GM12874 (cell line): ENCODE results near the gene CHURC1.

Source experiments
- TF ChIP-seq, protein P1 (sequence below): IDR thresholded peaks from 2 replicates; pipeline ENCODE4 v1.5.1; 2011; ENCODE audit warnings: low read depth, mild to moderate bottlenecking, control low read depth, low read length, moderate library complexity; ENCODE audit not compliant: insufficient read depth

CHURC1 gene

DNA sequence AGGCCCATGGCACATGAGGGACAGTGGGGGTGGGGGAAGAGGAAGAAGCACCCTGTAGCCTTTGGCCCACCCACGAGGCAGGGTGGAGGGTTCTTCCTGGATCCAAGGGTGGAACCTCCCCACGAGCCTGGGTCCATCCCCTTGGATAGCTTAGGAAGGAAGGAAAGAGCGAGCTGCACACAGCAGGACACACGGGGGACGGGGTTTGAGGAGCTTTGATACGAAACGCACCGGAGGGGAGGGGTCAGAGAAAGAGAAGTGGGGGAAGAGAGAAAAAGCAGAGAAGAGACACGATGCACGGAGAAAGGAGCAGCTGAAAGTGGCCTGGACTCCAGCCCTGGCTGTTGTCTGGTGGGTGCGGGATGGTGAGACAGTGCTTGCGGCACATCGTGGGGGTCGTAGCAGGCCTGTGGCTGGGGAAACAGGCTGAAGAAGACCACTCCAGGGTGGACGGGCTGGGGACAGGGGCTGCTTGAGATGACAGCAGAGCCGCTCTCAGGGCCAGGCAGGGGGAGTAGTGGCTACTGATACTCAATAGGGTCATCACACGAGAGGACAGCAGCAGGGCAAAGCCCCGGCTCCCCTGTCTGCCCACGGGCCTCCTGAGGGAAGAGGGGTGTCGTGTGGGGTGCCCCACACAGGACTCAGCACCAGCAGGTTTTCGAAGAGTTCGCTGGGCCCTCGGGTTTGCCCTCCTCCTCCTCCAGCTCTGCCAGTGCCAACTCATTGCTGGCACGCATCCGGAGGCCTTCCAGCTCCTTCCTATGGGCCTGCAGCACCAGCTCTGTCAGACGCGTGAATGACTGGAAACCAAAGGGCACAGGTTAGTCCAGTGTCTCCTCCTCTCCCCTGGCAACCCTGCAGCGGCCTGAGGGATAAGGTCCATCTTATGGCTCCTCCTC, 33.7 kb downstream of the CHURC1 start:
- TF ChIP-seq, protein P1, sequence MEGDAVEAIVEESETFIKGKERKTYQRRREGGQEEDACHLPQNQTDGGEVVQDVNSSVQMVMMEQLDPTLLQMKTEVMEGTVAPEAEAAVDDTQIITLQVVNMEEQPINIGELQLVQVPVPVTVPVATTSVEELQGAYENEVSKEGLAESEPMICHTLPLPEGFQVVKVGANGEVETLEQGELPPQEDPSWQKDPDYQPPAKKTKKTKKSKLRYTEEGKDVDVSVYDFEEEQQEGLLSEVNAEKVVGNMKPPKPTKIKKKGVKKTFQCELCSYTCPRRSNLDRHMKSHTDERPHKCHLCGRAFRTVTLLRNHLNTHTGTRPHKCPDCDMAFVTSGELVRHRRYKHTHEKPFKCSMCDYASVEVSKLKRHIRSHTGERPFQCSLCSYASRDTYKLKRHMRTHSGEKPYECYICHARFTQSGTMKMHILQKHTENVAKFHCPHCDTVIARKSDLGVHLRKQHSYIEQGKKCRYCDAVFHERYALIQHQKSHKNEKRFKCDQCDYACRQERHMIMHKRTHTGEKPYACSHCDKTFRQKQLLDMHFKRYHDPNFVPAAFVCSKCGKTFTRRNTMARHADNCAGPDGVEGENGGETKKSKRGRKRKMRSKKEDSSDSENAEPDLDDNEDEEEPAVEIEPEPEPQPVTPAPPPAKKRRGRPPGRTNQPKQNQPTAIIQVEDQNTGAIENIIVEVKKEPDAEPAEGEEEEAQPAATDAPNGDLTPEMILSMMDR, result no peak

DNA sequence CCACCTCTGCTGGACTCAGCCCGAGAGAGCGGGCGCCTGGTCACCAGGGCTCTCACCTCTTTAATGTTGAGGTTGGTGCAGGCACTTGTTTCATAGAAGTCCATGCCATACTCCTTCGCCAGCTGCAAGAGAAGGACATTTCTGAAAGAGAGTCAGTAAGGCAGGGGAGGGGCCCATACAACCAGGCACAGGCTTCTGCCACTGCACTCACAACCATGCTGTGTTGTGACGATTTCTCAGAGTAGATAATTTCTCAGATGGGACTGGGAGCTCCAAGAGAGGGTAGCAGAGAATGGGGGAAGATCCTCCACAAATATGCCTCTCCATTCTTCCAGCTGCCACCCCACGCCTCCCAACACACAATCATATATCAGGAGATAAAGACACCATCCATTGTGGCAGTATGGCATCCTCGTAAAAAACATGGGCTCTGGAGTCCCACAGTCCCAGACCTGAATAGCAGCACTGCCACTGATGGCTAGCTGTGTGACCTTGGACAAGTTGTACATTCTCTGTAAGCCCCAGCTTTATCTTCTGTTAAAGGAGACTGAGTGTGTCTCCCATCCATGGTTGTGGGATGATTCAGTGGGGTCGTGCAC, 34.5 kb downstream of the CHURC1 start:
- TF ChIP-seq, protein P1, result no peak

DNA sequence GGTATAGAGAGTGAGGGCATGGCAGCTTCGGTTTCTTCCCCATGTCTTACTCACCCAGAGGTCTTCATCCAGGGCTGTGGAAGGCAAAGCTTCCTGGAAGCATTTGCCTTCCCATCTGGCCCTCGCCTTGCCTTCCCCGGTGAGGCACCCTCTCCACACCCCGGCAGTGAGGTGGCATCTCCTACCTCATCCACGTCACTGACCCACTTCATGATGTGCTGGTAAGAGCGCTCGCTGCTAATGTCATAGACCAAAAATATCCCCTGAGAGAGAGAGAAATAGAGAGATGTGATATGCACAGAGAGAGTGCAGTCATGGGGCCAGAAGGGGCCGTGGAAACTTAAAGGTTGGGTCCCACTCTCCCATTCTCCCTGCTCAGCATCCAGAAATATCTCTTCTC, 36.6 kb downstream of the CHURC1 start:
- TF ChIP-seq, protein P1, result no peak

DNA sequence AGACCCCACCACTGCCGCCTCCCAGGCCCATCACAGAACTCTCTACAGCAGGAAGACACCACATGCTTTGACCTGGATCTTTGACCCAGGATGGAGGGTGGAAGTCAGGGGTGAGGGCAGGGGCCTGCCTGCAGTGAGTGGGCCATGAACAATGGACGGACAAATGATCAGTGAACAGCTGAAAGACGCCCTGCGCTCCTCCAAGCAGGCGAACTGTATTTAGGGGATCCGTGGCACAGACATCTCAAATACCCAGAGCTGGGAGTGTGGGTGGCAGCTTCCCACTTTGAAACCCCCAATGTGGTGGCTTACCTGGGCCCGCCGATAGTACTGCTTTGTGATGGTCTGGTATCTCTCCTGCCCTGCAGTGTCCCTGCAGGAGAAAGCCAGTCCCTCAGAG, 37.0 kb downstream of the CHURC1 start:
- TF ChIP-seq, protein P1, result no peak

DNA sequence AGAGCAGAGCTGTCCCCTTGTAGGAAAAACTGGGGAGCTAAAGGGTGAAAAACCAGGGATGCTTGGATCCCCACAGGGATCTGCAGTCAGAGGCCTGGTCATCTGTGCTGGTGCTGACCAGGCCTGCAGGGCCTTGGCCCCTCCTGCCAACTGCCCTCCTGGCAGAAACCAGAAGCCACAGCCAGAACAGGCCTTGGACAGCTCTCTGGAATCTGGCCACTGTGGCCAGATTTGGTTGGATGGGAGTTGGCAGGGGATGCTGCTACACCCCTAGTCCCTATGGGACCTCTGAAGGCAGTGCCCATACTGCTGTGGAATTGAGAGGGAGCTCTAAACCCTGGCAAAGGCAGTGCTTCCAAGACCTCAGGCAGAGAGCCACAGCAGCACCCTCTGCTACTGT, 37.5 kb downstream of the CHURC1 start:
- TF ChIP-seq, protein P1, result no peak

DNA sequence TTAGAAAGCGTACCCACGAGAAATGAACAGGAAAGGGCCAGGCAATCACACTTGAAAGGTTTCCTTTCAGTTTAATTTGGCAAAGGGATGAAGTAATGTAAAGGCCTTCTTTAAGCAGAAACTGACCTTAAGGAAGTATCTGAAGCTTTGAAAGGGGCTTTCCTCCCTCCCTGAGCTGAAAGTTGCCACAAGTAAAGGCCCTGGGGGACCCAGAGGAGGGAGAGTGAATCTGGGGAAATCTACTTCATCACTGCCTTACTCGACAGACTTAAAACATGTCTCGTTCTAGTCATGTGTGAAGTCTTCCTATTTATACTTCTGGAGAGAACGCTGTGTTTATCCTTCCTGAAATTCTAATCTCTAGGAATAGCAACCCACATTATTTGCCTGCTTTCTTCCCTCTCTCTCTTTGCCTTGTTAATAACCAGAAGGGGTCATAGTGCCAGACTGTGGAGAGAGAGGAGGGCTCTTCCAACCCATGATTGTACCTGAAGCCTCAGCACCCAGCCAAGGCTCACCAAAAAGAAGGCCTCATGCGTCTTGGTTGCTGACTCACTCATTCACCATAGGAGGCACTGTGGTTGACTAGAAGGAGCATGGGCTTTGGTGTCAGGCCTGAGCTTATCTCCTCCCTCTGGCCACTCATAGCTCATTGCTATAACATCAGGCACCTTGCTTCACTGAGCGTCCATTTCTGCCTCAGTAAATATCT, 38.5 kb downstream of the CHURC1 start:
- TF ChIP-seq, protein P1, result peak; percentile 45; the same call in 1 of the 2 replicates

DNA sequence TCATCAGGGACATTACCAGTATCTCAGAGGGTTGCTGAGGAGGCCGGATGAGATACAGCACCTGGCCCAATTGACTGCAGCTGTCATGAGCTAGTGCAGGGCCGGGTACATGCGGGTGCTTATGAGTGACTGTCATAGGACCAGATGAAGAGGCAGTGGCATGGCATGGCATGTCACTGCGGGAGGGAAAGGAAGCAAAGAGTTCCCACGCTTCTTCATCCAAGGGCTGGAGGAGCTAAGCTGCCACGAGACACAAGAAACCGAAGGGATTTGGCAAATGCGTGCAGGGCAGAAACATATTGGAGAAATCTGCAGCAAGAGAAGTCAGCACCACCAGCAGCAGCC, 39.0 kb downstream of the CHURC1 start:
- TF ChIP-seq, protein P1, result no peak
